HG02852 (cell line): ENCODE measurements around the gene SDK1.

Source experiments
- ATAC-seq: cut with Tn5 transposase; IDR thresholded peaks from one replicate; pipeline ENCODE4 v1.9.1; 2021; ENCODE audit warnings: mild to moderate bottlenecking, moderate library complexity; ENCODE audit not compliant: unreplicated experiment

The SDK1 gene

GRCh38 chr7:3300651-3301448 lies at the start of gene SDK1:
Gene SDK1 (plus strand): TSS chr7:3301252. CDS start chr7:3301587, 335 bp downstream.
- peak; percentile 84 for ATAC-seq

- ATAC-seq = no peak
Measured at GRCh38 chr7:3254718-3255117, 46.3 kb upstream of the SDK1 start.

- no peak for ATAC-seq
Measured at GRCh38 chr7:3259711-3260400, 41.2 kb upstream of the SDK1 start.

GRCh38 chr7:3260401-3260715 lies 40.7 kb upstream of the SDK1 start:
- ATAC-seq = no peak

GRCh38 chr7:3264693-3265339 lies 36.2 kb upstream of the SDK1 start:
- no peak for ATAC-seq

GRCh38 chr7:3265388-3265787 lies 35.7 kb upstream of the SDK1 start:
- ATAC-seq = no peak

- ATAC-seq = no peak
Measured at GRCh38 chr7:3266240-3266639, 34.8 kb upstream of the SDK1 start.

- ATAC-seq = no peak
Measured at GRCh38 chr7:3267966-3268690, 32.9 kb upstream of the SDK1 start.

- ATAC-seq = no peak
Measured at GRCh38 chr7:3270362-3270761, 30.7 kb upstream of the SDK1 start.

GRCh38 chr7:3271298-3271697 lies 29.8 kb upstream of the SDK1 start:
- ATAC-seq = no peak

- no peak for ATAC-seq
Measured at GRCh38 chr7:3272691-3273141, 28.3 kb upstream of the SDK1 start.

- no peak for ATAC-seq
Measured at GRCh38 chr7:3274131-3274530, 26.9 kb upstream of the SDK1 start.

GRCh38 chr7:3277604-3278572 lies 23.2 kb upstream of the SDK1 start:
- ATAC-seq = no peak

GRCh38 chr7:3279147-3279818 lies 21.8 kb upstream of the SDK1 start:
- ATAC-seq = no peak

- ATAC-seq = no peak
Measured at GRCh38 chr7:3280445-3280844, 20.6 kb upstream of the SDK1 start.

- no peak for ATAC-seq
Measured at GRCh38 chr7:3280946-3281656, 20.0 kb upstream of the SDK1 start.

GRCh38 chr7:3282457-3282856 lies 18.6 kb upstream of the SDK1 start:
- ATAC-seq = no peak

GRCh38 chr7:3283130-3283704 lies 17.8 kb upstream of the SDK1 start:
- no peak for ATAC-seq

GRCh38 chr7:3285652-3286051 lies 15.4 kb upstream of the SDK1 start:
- no peak for ATAC-seq
